Brain pericyte (primary cell): ENCODE data around the gene TTBK1.

Experiments used
- DNase-seq: peaks from one replicate; pipeline ENCODE4 v3.0.0-alpha.2; 2012; ENCODE audit warnings: low read depth, low spot score

Gene TTBK1

DNA sequence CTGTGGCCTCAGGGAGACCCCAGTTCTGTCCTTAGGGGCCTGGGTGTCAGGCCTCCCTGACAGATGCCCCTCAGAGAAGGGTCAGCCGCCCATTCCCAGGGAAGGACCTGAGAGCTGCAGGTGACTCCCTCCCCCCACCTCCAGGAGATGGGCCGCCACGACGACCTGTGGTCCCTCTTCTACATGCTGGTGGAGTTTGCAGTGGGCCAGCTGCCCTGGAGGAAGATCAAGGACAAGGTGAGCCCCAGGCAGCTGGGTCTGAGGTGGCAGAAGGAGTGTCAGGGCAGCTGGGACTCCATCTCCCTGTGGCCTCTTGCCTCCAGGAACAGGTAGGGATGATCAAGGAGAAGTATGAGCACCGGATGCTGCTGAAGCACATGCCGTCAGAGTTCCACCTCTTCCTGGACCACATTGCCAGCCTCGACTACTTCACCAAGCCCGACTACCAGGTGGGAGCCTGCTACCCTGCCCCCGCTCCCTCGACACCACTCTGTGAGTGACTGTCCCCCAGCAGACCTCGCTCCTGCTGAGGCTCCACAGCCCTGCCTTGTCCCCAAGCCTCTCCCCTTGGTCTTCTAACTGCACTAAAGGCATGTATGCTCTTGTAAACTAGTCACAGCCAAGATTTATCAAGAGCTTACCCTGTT is 12.2 kb downstream of the TTBK1 start:
- DNase-seq, result no peak

GRCh38 chr6:43256670-43257366 is 13.5 kb downstream of the TTBK1 start:
- no peak for DNase-seq

DNA sequence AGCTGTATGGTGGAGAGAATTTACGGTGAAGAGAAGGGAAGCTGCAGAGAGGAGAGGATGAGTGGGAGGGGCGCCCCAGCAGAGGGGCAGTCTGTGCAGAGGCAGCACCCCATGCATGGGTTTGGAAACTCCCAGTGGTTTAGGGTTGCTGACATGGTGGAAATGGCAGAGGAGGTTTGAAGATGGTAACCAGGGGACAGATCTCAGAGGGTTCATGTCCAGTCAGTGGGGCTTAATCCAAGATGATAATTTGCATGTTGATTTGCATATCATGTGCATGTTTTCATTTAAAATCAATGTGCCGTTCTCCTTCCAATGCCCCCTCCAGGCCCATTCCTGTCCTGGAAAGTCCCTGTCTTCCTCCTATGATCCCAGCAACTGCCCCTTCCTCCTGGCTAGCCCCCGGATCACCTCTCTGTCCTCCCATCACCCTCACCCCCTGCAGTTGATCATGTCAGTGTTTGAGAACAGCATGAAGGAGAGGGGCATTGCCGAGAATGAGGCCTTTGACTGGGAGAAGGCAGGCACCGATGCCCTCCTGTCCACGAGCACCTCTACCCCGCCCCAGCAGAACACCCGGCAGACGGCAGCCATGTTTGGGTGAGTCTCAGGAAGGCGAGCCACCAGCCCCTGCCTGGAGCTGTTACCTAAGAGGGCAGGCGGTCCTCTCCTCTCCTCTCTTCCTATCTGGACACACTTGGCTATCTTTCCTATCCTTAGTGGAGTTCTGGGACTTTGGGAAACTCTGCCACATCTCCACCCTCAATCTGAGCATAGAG is 14.3 kb downstream of the TTBK1 start:
- no peak for DNase-seq

- no peak for DNase-seq
These were observed 14.9 kb downstream of the TTBK1 start for GRCh38 chr6:43258180-43258579.

- DNase-seq, result no peak
These were observed 15.8 kb downstream of the TTBK1 start for GRCh38 chr6:43258807-43259686.

GRCh38 chr6:43260791-43261190 is 17.5 kb downstream of the TTBK1 start:
- no peak for DNase-seq

DNA sequence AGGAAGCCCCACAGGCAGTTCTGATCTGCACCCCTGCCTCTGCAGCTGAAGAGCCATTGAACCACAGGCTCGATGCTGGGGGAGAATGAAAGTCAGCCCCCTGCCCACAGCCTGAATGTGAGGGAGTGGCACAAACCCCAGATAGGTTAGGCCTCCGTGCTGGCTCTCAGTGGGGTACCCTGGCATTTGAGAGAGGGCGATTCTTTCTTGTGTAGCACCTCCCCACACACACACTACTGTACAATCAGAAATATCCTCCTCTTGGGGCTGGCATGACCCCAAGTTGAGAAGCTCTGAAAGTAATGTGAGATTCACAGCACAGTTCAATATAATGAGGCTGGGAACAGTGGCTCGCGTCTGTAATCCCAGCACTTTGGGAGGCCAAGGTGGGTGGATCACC is 17.9 kb downstream of the TTBK1 start:
- DNase-seq, result no peak

DNA sequence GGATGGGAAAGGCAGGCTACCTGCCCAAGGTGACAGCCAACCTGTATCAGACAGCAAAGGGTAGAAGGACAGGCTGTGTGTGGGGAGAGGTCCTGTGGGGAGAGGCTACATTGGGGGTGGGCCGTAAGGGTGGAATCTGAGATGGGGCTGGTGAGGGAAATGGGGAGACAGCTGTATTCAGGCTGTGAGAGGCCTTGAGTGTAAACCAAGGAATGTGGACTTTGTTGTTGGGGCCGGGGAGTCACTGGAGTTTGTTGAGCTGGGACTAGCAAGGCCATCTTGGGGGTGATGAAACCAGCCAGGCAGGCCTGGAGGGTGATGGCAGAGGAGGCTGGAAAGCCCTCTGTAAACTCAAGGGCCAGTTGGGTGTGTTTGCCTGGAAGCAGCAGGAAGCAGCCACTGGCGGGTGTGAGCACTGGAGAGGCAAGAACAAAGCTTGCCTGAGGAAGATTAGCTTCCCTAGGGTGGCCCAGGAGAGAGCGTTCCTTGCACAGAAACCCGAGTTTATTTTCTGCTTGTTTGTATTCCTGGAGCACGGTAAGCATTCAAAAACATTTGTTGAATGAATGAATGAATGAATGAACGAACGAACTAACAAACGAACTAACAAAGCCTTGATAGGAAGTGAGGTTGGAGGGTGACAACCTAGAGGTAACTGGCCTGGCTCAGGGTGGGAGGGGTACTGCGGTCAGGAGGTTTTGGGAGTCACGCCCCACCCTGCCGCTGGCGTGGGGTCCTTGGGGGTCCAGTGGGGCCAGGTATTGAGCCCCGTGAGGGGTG is 18.9 kb downstream of the TTBK1 start:
- no peak for DNase-seq

GRCh38 chr6:43262780-43263313 is 19.6 kb downstream of the TTBK1 start:
- DNase-seq, result no peak

DNA sequence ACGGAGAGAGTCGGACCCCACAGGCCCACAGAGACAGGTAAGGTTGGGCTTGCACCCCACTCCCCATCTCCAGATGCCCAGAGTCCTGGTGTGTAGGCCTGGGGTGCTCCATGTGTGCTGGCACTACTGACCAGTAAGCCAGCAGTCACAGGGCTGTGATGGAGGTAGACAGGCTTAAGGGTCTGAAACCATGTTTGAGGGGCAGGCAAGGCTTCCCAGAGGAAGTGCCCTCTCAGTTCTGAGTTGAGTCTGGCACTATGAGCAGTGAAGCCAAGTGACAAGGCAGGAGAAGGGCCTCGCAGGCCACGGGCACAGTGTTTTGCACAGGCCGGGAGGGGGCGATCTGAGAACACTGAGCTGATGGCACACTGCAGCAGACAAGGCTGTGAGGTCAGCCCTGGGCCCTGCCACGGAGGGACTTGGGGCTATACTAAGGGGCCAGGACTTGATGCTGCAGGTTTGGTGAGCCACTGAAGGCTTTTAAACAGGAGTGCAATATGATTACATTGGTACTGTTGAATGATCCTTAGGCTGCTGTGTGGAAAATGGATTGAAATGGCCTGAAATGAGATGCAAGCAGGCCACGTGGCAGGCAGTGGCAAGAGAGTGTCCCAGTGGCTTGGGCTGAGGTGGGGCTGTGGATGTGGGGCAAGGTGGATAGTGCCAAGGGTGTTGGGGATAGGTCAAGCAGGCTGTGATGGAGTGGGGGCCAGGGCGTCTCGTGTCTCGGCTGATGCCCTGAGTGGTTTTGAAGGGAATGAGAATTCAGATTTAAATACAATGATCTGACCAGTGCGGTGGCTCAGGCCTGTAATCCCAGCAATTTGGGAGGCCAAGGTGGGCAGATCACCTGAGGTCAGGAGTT is 20.3 kb downstream of the TTBK1 start:
- no peak for DNase-seq

GRCh38 chr6:43264599-43265145 is 21.4 kb downstream of the TTBK1 start:
- no peak for DNase-seq

DNA sequence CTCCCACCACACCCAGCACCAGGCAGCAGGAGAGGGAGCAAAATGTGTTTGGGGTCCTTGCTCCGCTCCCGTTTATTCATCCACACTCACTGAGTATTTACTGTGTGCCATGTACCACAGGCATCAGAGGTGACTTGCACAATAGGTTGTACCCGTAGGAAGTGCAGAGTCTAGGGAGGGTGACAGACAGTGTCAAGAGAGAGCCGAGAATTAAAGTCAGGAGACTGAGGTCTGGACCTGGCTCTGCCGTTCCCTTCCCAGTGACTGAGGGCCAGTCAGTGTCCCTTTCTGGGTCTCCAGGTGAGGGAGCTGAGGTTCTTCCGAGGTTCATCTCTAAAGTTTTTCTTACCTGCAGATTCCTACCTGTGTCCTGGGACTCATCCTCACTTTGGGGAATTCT is 22.3 kb downstream of the TTBK1 start:
- no peak for DNase-seq

GRCh38 chr6:43267619-43268354 is 24.5 kb downstream of the TTBK1 start:
- no peak for DNase-seq

- DNase-seq, result no peak
These were observed 25.0 kb downstream of the TTBK1 start for GRCh38 chr6:43268355-43268700.

DNA sequence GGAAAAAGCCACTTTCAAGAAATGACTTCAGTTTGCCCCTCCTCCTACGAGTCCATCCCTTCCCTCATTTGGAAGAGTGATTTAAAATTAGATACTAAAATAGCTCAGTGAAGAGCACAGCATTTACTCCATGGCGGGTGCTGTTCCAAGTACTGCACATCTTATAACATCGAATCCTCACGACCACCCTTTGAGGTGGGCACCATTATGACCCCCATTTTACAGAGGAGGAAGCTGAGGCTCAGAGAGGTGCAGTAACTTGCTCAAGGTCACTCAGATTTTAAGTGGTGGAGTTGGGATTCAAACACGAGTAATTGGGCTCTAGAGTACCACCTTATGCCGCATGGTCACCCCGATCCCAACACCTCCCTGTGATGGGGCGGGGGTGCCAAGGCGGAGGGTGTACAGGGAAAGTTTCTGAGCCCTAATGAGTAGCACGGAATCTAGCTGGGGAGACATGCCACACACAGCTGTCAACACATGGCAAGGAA is 25.5 kb downstream of the TTBK1 start:
- DNase-seq, result no peak

- no peak for DNase-seq
These were observed 26.2 kb downstream of the TTBK1 start for GRCh38 chr6:43269273-43270007.

- DNase-seq, result no peak
These were observed 28.0 kb downstream of the TTBK1 start for GRCh38 chr6:43271103-43271815.
